T-cell (primary cell): ENCODE results near the gene FTO. TPM values are rescaled to one million over a fixed set of nuclear protein-coding genes. Genes with fewer than 3 reads are reported as not detected.

Experiments used
- ATAC-seq, 4 experiments: fragments of 200-7000 bp in 3 of 4; fragments of 150-1000 bp in 1 of 4; cut with Tn5 transposase; replicated peaks in 1 of 4; 1 replicate in 3 of 4; 2 replicates in 1 of 4; pipeline ENCODE4 v1.10.0; 2021; ENCODE audit warnings: moderate library complexity in 3 of 4, mild to moderate bottlenecking in 2 of 4, moderate number of reproducible peaks in 1 of 4
- CTCF ChIA-PET, 2 donors: fragments of 300-600 bp; sonication (Branson Sonifier 250); formaldehyde crosslinking; loops; one replicate each; lab custom pipeline; 2022; ENCODE audit warnings: antibody characterized with exemption in 2 of 2; lab: Charles Lee
- POLR2A ChIA-PET, 2 donors: fragments of 300-600 bp; sonication (Branson Sonifier 250); formaldehyde crosslinking; loops; one replicate each; lab custom pipeline; 2022; ENCODE audit warnings: antibody characterized with exemption in 2 of 2; lab: Charles Lee
- DNase-seq, 35 experiments: peaks; one replicate each; pipeline versions ENCODE4 v3.0.0 to v3.0.0-alpha.2; 2013 to 2023
- H3K27ac ChIP-seq: one replicate; pipeline ENCODE4 v1.5.1; 2013; ENCODE audit warnings: low read length
- H3K27me3 ChIP-seq, 2 experiments: replicated peaks in 1 of 2; 1 replicate in 1 of 2; 2 replicates in 1 of 2; pipeline versions ENCODE4 v1.6.1 to v1.7.0; 2013; ENCODE audit warnings: low read length in 1 of 2, mixed read lengths in 1 of 2; ENCODE audit not compliant: control insufficient read depth in 2 of 2, insufficient read depth in 2 of 2; ENCODE audit errors: extremely low read depth in 1 of 2
- H3K36me3 ChIP-seq, 2 donors: 1 replicate in 1 of 2; 2 replicates in 1 of 2; pipeline versions ENCODE4 v1.6.1 to v1.7.0; 2013; ENCODE audit warnings: low read length in 1 of 2; ENCODE audit not compliant: control insufficient read depth in 2 of 2, insufficient read depth in 1 of 2; ENCODE audit errors: extremely low read depth in 1 of 2
- H3K4me1 ChIP-seq, 2 experiments: 1 replicate in 1 of 2; 2 replicates in 1 of 2; pipeline versions ENCODE4 v1.6.1 to v1.7.0; 2013; ENCODE audit warnings: low read length in 2 of 2, mixed read lengths in 1 of 2; ENCODE audit not compliant: insufficient read depth in 2 of 2, control insufficient read depth in 1 of 2; ENCODE audit errors: extremely low read depth in 1 of 2
- H3K4me3 ChIP-seq, 2 donors: 1 replicate in 1 of 2; 2 replicates in 1 of 2; pipeline versions ENCODE4 v1.5.1 to v1.7.0; 2013; ENCODE audit warnings: mild to moderate bottlenecking in 2 of 2, low read length in 1 of 2, moderate library complexity in 1 of 2; ENCODE audit not compliant: control insufficient read depth in 1 of 2; ENCODE audit errors: extremely low read depth in 1 of 2
- H3K9me3 ChIP-seq: 2 replicates; pipeline ENCODE4 v1.7.0; 2013
- H3K27ac Mint-ChIP-seq, 2 donors: one replicate each; pipeline ENCODE4 v1.8.0; 2020 to 2021; ENCODE audit warnings: mild to moderate bottlenecking in 2 of 2, mixed read lengths in 2 of 2
- H3K27me3 Mint-ChIP-seq, 2 donors: one replicate each; pipeline ENCODE4 v1.8.0; 2021 to 2022; ENCODE audit warnings: mixed read lengths in 2 of 2
- H3K36me3 Mint-ChIP-seq: one replicate; pipeline ENCODE4 v1.8.0; 2021; ENCODE audit warnings: mixed read lengths
- H3K4me1 Mint-ChIP-seq, 3 donors: one replicate each; pipeline ENCODE4 v1.8.0; 2020 to 2022; ENCODE audit warnings: mixed read lengths in 3 of 3, mild to moderate bottlenecking in 1 of 3
- H3K4me3 Mint-ChIP-seq, 3 donors: one replicate each; pipeline ENCODE4 v1.8.0; 2020 to 2022; ENCODE audit warnings: mild to moderate bottlenecking in 3 of 3, mixed read lengths in 3 of 3, moderate library complexity in 3 of 3
- H3K9me3 Mint-ChIP-seq, 3 donors: one replicate each; pipeline ENCODE4 v1.8.0; 2020 to 2022; ENCODE audit warnings: mixed read lengths in 3 of 3
- WGBS: methylation state at CpG from one replicate; pipeline ENCODE4 v1.1.5; 2013; ENCODE audit warnings: missing lambda C conversion rate; ENCODE audit not compliant: insufficient coverage; 5-methylcytosine and 5-hydroxymethylcytosine counted together
- total RNA-seq, 35 experiments: library from RNA in 6 of 35; stranded (reverse) in 6 of 35; fragments of 120-200 nt in 1 of 35; gene quantifications; one replicate each; pipeline versions ENCODE4 v1.2.1 to v1.2.4 and lab custom pipeline; 2013 to 2026

Gene FTO
- total RNA-seq, 5 donors from 2014 or later (not counting 1 experiment from before 2014, with no cell fraction given) = 44.7 to 69.0 (median 46.0) TPM

GRCh38 chr16:53771655-53772497, 67.9 kb downstream of the FTO start:
- no peaks in the 10 kb centered on the region for H3K27me3 ChIP-seq
- CTCF ChIA-PET = interaction anchor here in 1 of 2 donors (1.1 kb wide), 1 partner anchor 27 kb away, joined by 3 read pairs; no protein-coding TSS in a partner anchor
- H3K4me1 Mint-ChIP-seq = peaks cover 19 to 36% (median 28%) of the 10 kb centered on the region in 3 donors
- no peak for ATAC-seq
- no peaks in the 10 kb centered on the region for H3K9me3 ChIP-seq
- POLR2A ChIA-PET = interaction anchor here in 1 of 2 donors (0.8 kb wide), 1 partner anchor 1694 kb away, joined by 3 read pairs; no protein-coding TSS in a partner anchor
- H3K36me3 ChIP-seq = no peaks in the 10 kb centered on the region
- no peak for DNase-seq
- no peak overlapping the region for H3K27ac Mint-ChIP-seq
- peaks cover 0 to 8% of the 10 kb centered on the region in 2 experiments for H3K4me1 ChIP-seq
- H3K9me3 Mint-ChIP-seq = no peaks in the 10 kb centered on the region
- H3K27ac ChIP-seq = no peak overlapping the region
- no peak overlapping the region for H3K4me3 Mint-ChIP-seq
- H3K4me3 ChIP-seq = no peak overlapping the region
- 18% methylated on average over 2 of the region's 9 CpGs for WGBS
- H3K36me3 Mint-ChIP-seq = no peaks in the 10 kb centered on the region
- no peaks in the 10 kb centered on the region for H3K27me3 Mint-ChIP-seq

- CTCF ChIA-PET = interaction anchor here (0.5 to 1.3 kb wide), 5 partner anchors 23 to 1184 kb away, joined by 3 to 4 read pairs (median 3); no protein-coding TSS in a partner anchor
- H3K27ac ChIP-seq = no peak overlapping the region
- no peak overlapping the region for H3K4me3 Mint-ChIP-seq
- H3K4me3 ChIP-seq = no peak overlapping the region
- ATAC-seq (peak in 1 of 4 experiments; percentile 31), DNase-seq (peak in 4 of 35 experiments; percentile 1 to 35 (median 5))
- no peaks in the 10 kb centered on the region for H3K36me3 Mint-ChIP-seq
- WGBS = 100% methylated on average over 1 of the region's 5 CpGs
- peaks cover 23 to 33% (median 28%) of the 10 kb centered on the region in 3 donors for H3K4me1 Mint-ChIP-seq
- H3K9me3 Mint-ChIP-seq = no peaks in the 10 kb centered on the region
- H3K9me3 ChIP-seq = no peaks in the 10 kb centered on the region
- H3K27ac Mint-ChIP-seq = no peak overlapping the region
- H3K36me3 ChIP-seq = no peaks in the 10 kb centered on the region
- no peaks in the 10 kb centered on the region for H3K27me3 ChIP-seq
- no peaks in the 10 kb centered on the region for H3K27me3 Mint-ChIP-seq
- POLR2A ChIA-PET = interaction anchor here in 1 of 2 donors (0.6 kb wide), 1 partner anchor 28 kb away, joined by 3 read pairs; no protein-coding TSS in a partner anchor
- H3K4me1 ChIP-seq = peaks cover 0 to 8% of the 10 kb centered on the region in 2 experiments
These were observed 69.3 kb downstream of the FTO start for GRCh38 chr16:53773150-53773846.

GRCh38 chr16:53773881-53774280, 69.9 kb downstream of the FTO start:
- H3K36me3 Mint-ChIP-seq = no peaks in the 10 kb centered on the region
- H3K27me3 Mint-ChIP-seq = no peaks in the 10 kb centered on the region
- Histone ChIP-seq H3K36me3 (no peaks in the 10 kb centered on the region), H3K4me1 (peaks cover 0 to 8% of the 10 kb centered on the region in 2 experiments), H3K4me3 (no peak overlapping the region), H3K27me3 (no peaks in the 10 kb centered on the region), H3K27ac (no peak overlapping the region), H3K9me3 (no peaks in the 10 kb centered on the region)
- ChIA-PET CTCF (interaction anchor here (0.5 to 1.3 kb wide), 3 partner anchors 24 to 499 kb away, joined by 3 to 4 read pairs (median 3); no protein-coding TSS in a partner anchor), POLR2A (interaction anchor here in 1 of 2 donors (0.6 kb wide), 1 partner anchor 28 kb away, joined by 3 read pairs; no protein-coding TSS in a partner anchor)
- no peak overlapping the region for H3K4me3 Mint-ChIP-seq
- ATAC-seq (no peak), DNase-seq (no peak)
- H3K9me3 Mint-ChIP-seq = no peaks in the 10 kb centered on the region
- WGBS = no CpG with 5 or more reads among the region's 8 CpGs
- peaks cover 21 to 30% (median 27%) of the 10 kb centered on the region in 3 donors for H3K4me1 Mint-ChIP-seq
- H3K27ac Mint-ChIP-seq = no peak overlapping the region

GRCh38 chr16:53775106-53775820, 71.3 kb downstream of the FTO start:
- Mint-ChIP-seq H3K9me3 (no peaks in the 10 kb centered on the region), H3K27ac (no peak overlapping the region), H3K4me3 (no peak overlapping the region), H3K27me3 (no peaks in the 10 kb centered on the region), H3K36me3 (no peaks in the 10 kb centered on the region), H3K4me1 (peaks cover 24 to 40% (median 39%) of the 10 kb centered on the region in 3 donors)
- ATAC-seq = no peak
- Histone ChIP-seq H3K9me3 (no peaks in the 10 kb centered on the region), H3K27ac (no peak overlapping the region), H3K4me3 (no peak overlapping the region), H3K4me1 (peaks cover 0 to 8% of the 10 kb centered on the region in 2 experiments), H3K27me3 (no peaks in the 10 kb centered on the region), H3K36me3 (no peaks in the 10 kb centered on the region)
- DNase-seq = no peak
- WGBS = no CpG with 5 or more reads among the region's 2 CpGs
- ChIA-PET CTCF (interaction anchor here in 1 of 2 donors (1.0 kb wide), 1 partner anchor 31 kb away, joined by 10 read pairs; no protein-coding TSS in a partner anchor), POLR2A (no interaction called here)

GRCh38 chr16:53775821-53776431, 72.0 kb downstream of the FTO start:
- peaks cover 26 to 42% (median 42%) of the 10 kb centered on the region in 3 donors for H3K4me1 Mint-ChIP-seq
- no peaks in the 10 kb centered on the region for H3K36me3 Mint-ChIP-seq
- no peaks in the 10 kb centered on the region for H3K27me3 Mint-ChIP-seq
- no peak for ATAC-seq
- ChIA-PET POLR2A (no interaction called here), CTCF (interaction anchor here in 1 of 2 donors (0.9 kb wide), 1 partner anchor 115 kb away, joined by 3 read pairs; no protein-coding TSS in a partner anchor)
- peaks cover 0 to 8% of the 10 kb centered on the region in 2 experiments for H3K4me1 ChIP-seq
- H3K36me3 ChIP-seq = no peaks in the 10 kb centered on the region
- H3K27me3 ChIP-seq = no peaks in the 10 kb centered on the region
- H3K4me3 Mint-ChIP-seq = no peak overlapping the region
- no peak overlapping the region for H3K27ac Mint-ChIP-seq
- no peak for DNase-seq
- H3K4me3 ChIP-seq = no peak overlapping the region
- H3K9me3 ChIP-seq = no peaks in the 10 kb centered on the region
- H3K27ac ChIP-seq = no peak overlapping the region
- no peaks in the 10 kb centered on the region for H3K9me3 Mint-ChIP-seq
- 80% methylated on average over 3 of the region's 7 CpGs for WGBS
